HCT116 (cell line): ENCODE data around the gene MMGT1. TPM values are rescaled to one million over a fixed set of nuclear protein-coding genes. Genes with fewer than 3 reads are reported as not detected.

Experiments
- ATAC-seq: fragments of 200-7000 bp; cut with Tn5 transposase; 2 replicates; pipeline ENCODE4 v1.9.1; 2020; ENCODE audit warnings: mild to moderate bottlenecking, moderate library complexity
- BruUV-seq: library from RNA; stranded (reverse); fragments of 400-500 nt; replicated peaks from 2 replicates; lab custom pipeline; 2021; lab: Mats Ljungman, UMichigan
- CTCF ChIA-PET: fragments of 300-600 bp; sonication (Branson Sonifier 250); formaldehyde crosslinking; loops from one replicate; lab custom pipeline; 2021; ENCODE audit warnings: antibody characterized with exemption; lab: Charles Lee
- POLR2A ChIA-PET: fragments of 300-600, 350-600 bp; sonication (Branson Sonifier 250); formaldehyde crosslinking; loops from one replicate; lab custom pipeline; 2021; ENCODE audit warnings: antibody characterized with exemption; lab: Charles Lee
- RAD21 ChIA-PET, 2 experiments: fragments of 300-600 bp; sonication (Branson Sonifier 250); formaldehyde crosslinking; loops; one replicate each; lab custom pipeline; 2023; ENCODE audit warnings: low total read pairs in 2 of 2; ENCODE audit not compliant: uncharacterized antibody in 2 of 2, unreplicated experiment in 2 of 2, low non-redundant PET in 1 of 2; lab: Charles Lee
- DNase-seq: peaks from one replicate; pipeline ENCODE4 v3.0.0-alpha.2; 2010; ENCODE audit warnings: low read depth, low spot score
- H2AFZ ChIP-seq: fragments of 200-600 bp; shearing (Covaris generic), sonication (generic); 2 replicates; pipeline ENCODE4 v1.6.1; 2017; ENCODE audit warnings: low read depth, mixed run types, mixed read lengths, antibody characterized with exemption, low read length; ENCODE audit not compliant: poor library complexity, severe bottlenecking
- H3K27ac ChIP-seq: 2 replicates; pipeline ENCODE4 v1.5.1; 2012; ENCODE audit warnings: low read depth, low read length
- H3K27me3 ChIP-seq: fragments of 200-600 bp; sonication (generic); 2 replicates; pipeline ENCODE4 v1.6.1; 2016; ENCODE audit warnings: mixed run types, low read length, mixed read lengths; ENCODE audit not compliant: insufficient read depth
- H3K36me3 ChIP-seq, 2 experiments: fragments of 200-500 bp in 1 of 2; fragments of 200-600 bp in 1 of 2; sonication (Bioruptor generic) in 1 of 2; sonication (generic) in 1 of 2; 2 replicates each; pipeline versions ENCODE4 v1.5.1 to v1.6.1; 2014 to 2016; ENCODE audit warnings: low read length in 2 of 2, inconsistent platforms in 1 of 2, mixed read lengths in 1 of 2, mixed run types in 1 of 2; ENCODE audit not compliant: insufficient read depth in 2 of 2, control insufficient read depth in 1 of 2
- H3K4me1 ChIP-seq, 2 experiments: fragments of 200-600 bp in 1 of 2; sonication (generic) in 1 of 2; 2 replicates each; pipeline versions ENCODE4 v1.5.1 to v1.6.1; 2012 to 2017; ENCODE audit warnings: low read length in 2 of 2, inconsistent platforms in 1 of 2, mild to moderate bottlenecking in 1 of 2, mixed read lengths in 1 of 2, mixed run types in 1 of 2, moderate library complexity in 1 of 2; ENCODE audit not compliant: insufficient read depth in 2 of 2, control insufficient read depth in 1 of 2
- H3K4me2 ChIP-seq: fragments of 200-600 bp; sonication (generic); 2 replicates; pipeline ENCODE4 v1.6.1; 2017; ENCODE audit warnings: mixed run types, low read length, mixed read lengths
- H3K4me3 ChIP-seq, 2 experiments: fragments of 200-600 bp in 1 of 2; sonication (generic) in 1 of 2; replicated peaks in 1 of 2; 2 replicates each; pipeline ENCODE4 v1.5.1; 2011 to 2016; ENCODE audit warnings: low read length in 2 of 2, control low read depth in 1 of 2, low read depth in 1 of 2, mild to moderate bottlenecking in 1 of 2, mixed read lengths in 1 of 2, mixed run types in 1 of 2
- H3K79me2 ChIP-seq: fragments of 200-600 bp; sonication (generic); 2 replicates; pipeline ENCODE4 v1.6.1; 2017; ENCODE audit warnings: mild to moderate bottlenecking, mixed run types, low read length, moderate library complexity, mixed read lengths; ENCODE audit not compliant: insufficient read depth
- H3K9ac ChIP-seq: fragments of 200-600 bp; sonication (generic); 2 replicates; pipeline ENCODE4 v1.6.1; 2016; ENCODE audit warnings: low read length, mixed read lengths
- H3K9me2 ChIP-seq: fragments of 200-600 bp; sonication (generic), shearing (Covaris generic); 2 replicates; pipeline ENCODE4 v1.6.1; 2017; ENCODE audit warnings: mixed run types, mild to moderate bottlenecking, moderate library complexity; ENCODE audit not compliant: insufficient read depth
- H3K9me3 ChIP-seq, 2 experiments: fragments of 200-500 bp in 1 of 2; fragments of 200-600 bp in 1 of 2; sonication (Bioruptor generic) in 1 of 2; sonication (generic) in 1 of 2; 2 replicates each; pipeline ENCODE4 v1.6.1; 2014 to 2017; ENCODE audit warnings: low read length in 2 of 2, mixed read lengths in 2 of 2, inconsistent platforms in 1 of 2, low read depth in 1 of 2, mild to moderate bottlenecking in 1 of 2, mixed run types in 1 of 2, moderate library complexity in 1 of 2; ENCODE audit not compliant: control insufficient read depth in 1 of 2, insufficient read depth in 1 of 2
- H4K20me1 ChIP-seq: fragments of 200-600 bp; sonication (generic), shearing (Covaris generic); 2 replicates; pipeline ENCODE4 v1.6.1; 2017; ENCODE audit warnings: mixed run types, mild to moderate bottlenecking, moderate library complexity; ENCODE audit not compliant: insufficient read depth
- CBX3 ChIP-seq: IDR thresholded peaks from 2 replicates; pipeline ENCODE4 v1.6.1; 2012; ENCODE audit warnings: low read depth
- CEBPB ChIP-seq: IDR thresholded peaks from 2 replicates; pipeline ENCODE4 v1.6.1; 2012; ENCODE audit warnings: low read depth
- ELF1 ChIP-seq: IDR thresholded peaks from 2 replicates; pipeline ENCODE4 v1.6.1; 2012; ENCODE audit warnings: low read depth, borderline replicate concordance
- EZH2phosphoT487 ChIP-seq: fragments of 200-600 bp; IDR thresholded peaks from 2 replicates; pipeline ENCODE4 v1.6.1; 2018; ENCODE audit warnings: antibody characterized with exemption, borderline replicate concordance
- JUND ChIP-seq: IDR thresholded peaks from 2 replicates; pipeline ENCODE4 v1.6.1; 2012
- MAX ChIP-seq: IDR thresholded peaks from 2 replicates; pipeline ENCODE4 v1.6.1; 2012
- POLR2AphosphoS5 ChIP-seq: IDR thresholded peaks from 2 replicates; pipeline ENCODE4 v1.6.1; 2011; ENCODE audit warnings: mild to moderate bottlenecking, low read depth, low read length, moderate library complexity
- RAD21 ChIP-seq: IDR thresholded peaks from 2 replicates; pipeline ENCODE4 v1.6.1; 2012; ENCODE audit warnings: low read depth, mild to moderate bottlenecking
- SIN3A ChIP-seq: IDR thresholded peaks from 2 replicates; pipeline ENCODE4 v1.6.1; 2012; ENCODE audit warnings: low read depth
- SRF ChIP-seq: IDR thresholded peaks from 2 replicates; pipeline ENCODE4 v1.6.1; 2012; ENCODE audit warnings: low read depth
- TCF7L2 ChIP-seq: IDR thresholded peaks from 2 replicates; pipeline ENCODE4 v1.7.0; 2011; ENCODE audit warnings: borderline replicate concordance, inconsistent platforms; ENCODE audit not compliant: insufficient read depth, insufficient read length; ENCODE audit errors: extremely low read depth
- YY1 ChIP-seq: IDR thresholded peaks from 2 replicates; pipeline ENCODE4 v1.6.1; 2011; ENCODE audit warnings: low read length, low read depth, moderate library complexity, mild to moderate bottlenecking; ENCODE audit not compliant: insufficient replicate concordance; ENCODE audit errors: extremely low read depth
- ZBTB33 ChIP-seq: IDR thresholded peaks from 2 replicates; pipeline ENCODE4 v1.6.1; 2011; ENCODE audit warnings: mild to moderate bottlenecking, low read length, moderate library complexity; ENCODE audit not compliant: insufficient replicate concordance; ENCODE audit errors: extremely low read depth
- ZFX ChIP-seq: fragments of 450-650 bp; IDR thresholded peaks from 2 replicates; pipeline ENCODE4 v1.6.1; 2017
- ZNF274 ChIP-seq: fragments of 200-500 bp; sonication (Bioruptor generic); IDR thresholded peaks from 2 replicates; pipeline ENCODE4 v1.6.1; 2014; ENCODE audit warnings: mild to moderate bottlenecking, low read depth, low read length, inconsistent platforms
- intact Hi-C: fragments of 100-400 bp; cut with micrococcal nuclease; formaldehyde crosslinking; loops from 2 replicates; pipeline ENCODE4 v1.10.0; 2022
- total RNA-seq: library from RNA; stranded (reverse); gene quantifications from one replicate; pipeline ENCODE4 v1.2.1, GENCODE V29; 2021; ENCODE audit not compliant: unreplicated experiment
- TF ChIP-seq, protein P1 (sequence below), 3 experiments: fragments of 200-600 bp in 1 of 3; sonication (generic) in 1 of 3; IDR thresholded peaks in 2 of 3; conservative IDR thresholded peaks in 1 of 3; 2 replicates each; pipeline ENCODE4 v1.5.1; 2012 to 2017; ENCODE audit warnings: low read depth in 2 of 3, low read length in 2 of 3, antibody characterized with exemption in 1 of 3, borderline replicate concordance in 1 of 3, control low read depth in 1 of 3, mild to moderate bottlenecking in 1 of 3, mixed read lengths in 1 of 3, mixed run types in 1 of 3, moderate library complexity in 1 of 3; ENCODE audit not compliant: insufficient read depth in 1 of 3

The MMGT1 gene
- total RNA-seq, 1 experiment from 2014 or later, result 23.2 TPM

DNA sequence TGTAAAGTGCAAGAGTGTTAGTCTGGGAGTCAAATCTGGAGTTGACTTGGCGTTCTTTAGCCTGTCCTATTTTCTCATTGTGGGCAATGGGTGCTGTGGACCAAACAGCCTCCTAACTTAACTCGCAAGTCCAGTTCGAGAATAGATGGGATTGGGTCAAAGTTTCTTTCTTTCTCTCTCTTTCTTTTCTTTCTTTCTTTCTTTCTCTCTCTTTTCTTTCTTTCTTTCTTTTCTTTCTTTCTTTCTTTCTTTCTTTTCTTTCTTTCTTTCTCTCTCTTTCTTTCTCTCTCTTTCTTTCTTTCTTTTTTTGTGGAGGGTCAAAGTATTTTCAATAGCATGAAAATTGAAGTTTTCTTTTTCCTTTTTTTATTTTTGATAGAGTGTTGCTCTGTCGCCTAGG lies 14.5 kb upstream of the MMGT1 start:
- H4K20me1 ChIP-seq, result no peaks in the 10 kb centered on the region
- TF ChIP-seq CEBPB (no peak), TCF7L2 (no peak), RAD21 (no peak), JUND (no peak), ELF1 (no peak), YY1 (no peak), SRF (no peak), SIN3A (no peak), EZH2phosphoT487 (no peak), POLR2AphosphoS5 (no peak), ZNF274 (no peak), CBX3 (no peak), MAX (no peak), ZBTB33 (no peak), ZFX (no peak)
- TF ChIP-seq, protein P1, sequence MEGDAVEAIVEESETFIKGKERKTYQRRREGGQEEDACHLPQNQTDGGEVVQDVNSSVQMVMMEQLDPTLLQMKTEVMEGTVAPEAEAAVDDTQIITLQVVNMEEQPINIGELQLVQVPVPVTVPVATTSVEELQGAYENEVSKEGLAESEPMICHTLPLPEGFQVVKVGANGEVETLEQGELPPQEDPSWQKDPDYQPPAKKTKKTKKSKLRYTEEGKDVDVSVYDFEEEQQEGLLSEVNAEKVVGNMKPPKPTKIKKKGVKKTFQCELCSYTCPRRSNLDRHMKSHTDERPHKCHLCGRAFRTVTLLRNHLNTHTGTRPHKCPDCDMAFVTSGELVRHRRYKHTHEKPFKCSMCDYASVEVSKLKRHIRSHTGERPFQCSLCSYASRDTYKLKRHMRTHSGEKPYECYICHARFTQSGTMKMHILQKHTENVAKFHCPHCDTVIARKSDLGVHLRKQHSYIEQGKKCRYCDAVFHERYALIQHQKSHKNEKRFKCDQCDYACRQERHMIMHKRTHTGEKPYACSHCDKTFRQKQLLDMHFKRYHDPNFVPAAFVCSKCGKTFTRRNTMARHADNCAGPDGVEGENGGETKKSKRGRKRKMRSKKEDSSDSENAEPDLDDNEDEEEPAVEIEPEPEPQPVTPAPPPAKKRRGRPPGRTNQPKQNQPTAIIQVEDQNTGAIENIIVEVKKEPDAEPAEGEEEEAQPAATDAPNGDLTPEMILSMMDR (IDR thresholded peaks at IDR 0.05 in 2 of 3, conservative IDR thresholded peaks at IDR 0.05 in 1 of 3; ENCODE audit: borderline replicate concordance in 1 of 3, insufficient read depth in 1 of 3, low read depth in 2 of 3, low read length in 2 of 3), result no peak
- TF ChIP-seq, all 23 proteins: peak for 0
- Histone ChIP-seq H3K9me3 (no peaks in the 10 kb centered on the region), H3K36me3 (no peaks in the 10 kb centered on the region), H3K4me1 (peaks cover 0 to 8% of the 10 kb centered on the region in 2 experiments; a peak in 1 of 4 replicates), H3K27ac (no peak overlapping the region), H3K27me3 (no peaks in the 10 kb centered on the region), H3K9me2 (no peaks in the 10 kb centered on the region), H3K79me2 (no peaks in the 10 kb centered on the region; the same call in 1 of the 2 replicates), H3K4me3 (no peak overlapping the region), H3K9ac (no peak overlapping the region), H3K4me2 (no peak overlapping the region), H2AFZ (no peak overlapping the region)
- no TSS peak for BruUV-seq
- intact Hi-C loops, result no loop called here
- RAD21 ChIA-PET, result no interaction called here
- POLR2A ChIA-PET, result no interaction called here
- DNase-seq, result no peak
- no peak for ATAC-seq
- CTCF ChIA-PET, result no interaction called here
